ENCODE results near the gene RNF144B. TPM values are rescaled to one million over a fixed set of nuclear protein-coding genes. Genes with fewer than 3 reads are reported as not detected.

Gene RNF144B
- total and polyA plus RNA-seq, 10 of the 15 experiments (the other 5 are each of a cell fraction or from before 2014, with no cell fraction given) = 0.03 to 0.18 (median 0.14) TPM

DNA sequence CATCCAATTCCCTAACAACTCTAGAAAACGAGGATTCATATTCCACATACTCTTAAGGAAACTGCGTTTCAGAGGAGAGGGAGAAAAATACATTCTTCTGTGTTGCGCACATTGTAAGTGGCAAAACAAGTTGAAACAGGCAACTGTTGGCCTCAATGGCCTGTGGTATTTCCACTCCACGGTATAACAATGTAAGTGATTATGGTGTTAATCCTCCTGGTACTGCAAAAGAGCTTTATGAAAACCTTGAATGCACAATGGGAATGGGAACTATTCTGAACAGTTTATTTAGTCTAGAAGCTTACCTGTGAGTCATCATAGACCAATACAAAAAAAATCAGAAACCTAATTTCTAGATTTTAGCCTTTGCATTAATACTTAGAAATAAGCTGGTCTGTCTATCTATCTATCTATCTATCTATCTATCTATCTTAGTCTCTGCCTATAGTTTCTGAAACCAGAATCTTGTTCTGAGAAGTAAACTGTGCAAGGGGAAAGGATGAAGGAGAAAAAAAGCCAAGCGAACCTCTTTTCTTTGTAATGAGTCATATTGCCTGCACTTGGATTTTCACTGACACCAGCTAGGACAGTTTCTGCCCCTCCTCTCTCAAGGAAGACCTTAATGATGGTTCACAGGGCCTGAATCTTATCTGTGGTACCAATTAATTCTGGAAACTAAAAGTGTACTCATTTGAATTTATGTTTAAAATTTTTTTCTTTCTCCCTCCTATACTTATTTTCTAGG is 101.5 kb downstream of the RNF144B start:
- DNase-seq (ENCODE audit: low read depth, low spot score) = no peak
- Histone ChIP-seq H3K27me3 (replicated peaks in 1 of 2; ENCODE audit: control insufficient read depth in 2 of 2, insufficient read depth in 2 of 2, low read length in 1 of 2) (no peaks in the 10 kb centered on the region), H3K9me3 (replicated peaks; ENCODE audit: control insufficient read depth, insufficient read depth, low read length) (no peaks in the 10 kb centered on the region), H3K9ac (ENCODE audit: control insufficient read depth, insufficient read depth, low read length) (no peak overlapping the region), H3K27ac (ENCODE audit: control insufficient read depth, insufficient read depth) (no peak overlapping the region), H3K4me3 (no peak overlapping the region), H3K4me1 (ENCODE audit: control insufficient read depth, insufficient read depth, low read length) (no peaks in the 10 kb centered on the region), H3K79me2 (ENCODE audit: control insufficient read depth, insufficient read depth, low read length) (no peaks in the 10 kb centered on the region), H3K4me2 (ENCODE audit: control insufficient read depth, insufficient read depth) (no peak overlapping the region), H3K36me3 (ENCODE audit: control insufficient read depth in 2 of 2, insufficient read depth in 2 of 2, low read length in 1 of 2) (no peaks in the 10 kb centered on the region), H4K20me1 (ENCODE audit: control insufficient read depth, insufficient read depth) (no peaks in the 10 kb centered on the region), H2AFZ (ENCODE audit: control insufficient read depth, low read depth, low read length) (no peak overlapping the region)
- BruUV-seq (replicated peaks) = no TSS peak
- ChIA-PET CTCF (interaction anchor here (0.7 to 2.0 kb wide), 2 partner anchors 14 to 656 kb away, joined by 3 to 7 read pairs; no protein-coding TSS in a partner anchor), RAD21 (ENCODE audit: unreplicated experiment) (interaction anchor here (2.0 kb wide), 1 partner anchor 13 kb away, joined by 8 read pairs; no protein-coding TSS in a partner anchor), SMC1A (ENCODE audit: uncharacterized antibody, unreplicated experiment) (interaction anchor here (0.6 to 1.2 kb wide), 3 partner anchors 13 to 17 kb away, joined by 3 to 4 read pairs (median 3); no protein-coding TSS in a partner anchor), POLR2A (interaction anchor here (1.2 kb wide), 1 partner anchor 142 kb away, joined by 4 read pairs; no protein-coding TSS in a partner anchor)
- intact Hi-C loops (cut with micrococcal nuclease; ENCODE audit: unreplicated experiment) = loop anchor here (5.0 kb wide), 1 partner anchor 86 kb away; no protein-coding TSS in a partner anchor
- ATAC-seq = no peak
- TF ChIP-seq WRNIP1 (IDR thresholded peaks at IDR 0.05; ENCODE audit: borderline replicate concordance, low read depth, low read length) (no peak), ATF7 (IDR thresholded peaks at IDR 0.05; ENCODE audit: low read depth) (no peak), ZZZ3 (IDR thresholded peaks at IDR 0.05; ENCODE audit: control insufficient read depth, insufficient read length, low read depth) (no peak), KLF5 (IDR thresholded peaks at IDR 0.05; ENCODE audit: partially characterized antibody) (no peak), NR2F1 (conservative IDR thresholded peaks at IDR 0.05) (no peak), NR2C2 (IDR thresholded peaks at IDR 0.05; ENCODE audit: borderline replicate concordance, control insufficient read depth, insufficient read length, low read depth) (no peak), SRF (IDR thresholded peaks at IDR 0.05; ENCODE audit: low read depth in 2 of 2, low read length in 2 of 2) (no peak), TCF12 (IDR thresholded peaks at IDR 0.05; ENCODE audit: low read depth, low read length) (no peak), EZH2 (IDR thresholded peaks at IDR 0.05; ENCODE audit: borderline replicate concordance, control insufficient read depth, low read depth, low read length) (no peak)
- TF ChIP-seq, protein P1, sequence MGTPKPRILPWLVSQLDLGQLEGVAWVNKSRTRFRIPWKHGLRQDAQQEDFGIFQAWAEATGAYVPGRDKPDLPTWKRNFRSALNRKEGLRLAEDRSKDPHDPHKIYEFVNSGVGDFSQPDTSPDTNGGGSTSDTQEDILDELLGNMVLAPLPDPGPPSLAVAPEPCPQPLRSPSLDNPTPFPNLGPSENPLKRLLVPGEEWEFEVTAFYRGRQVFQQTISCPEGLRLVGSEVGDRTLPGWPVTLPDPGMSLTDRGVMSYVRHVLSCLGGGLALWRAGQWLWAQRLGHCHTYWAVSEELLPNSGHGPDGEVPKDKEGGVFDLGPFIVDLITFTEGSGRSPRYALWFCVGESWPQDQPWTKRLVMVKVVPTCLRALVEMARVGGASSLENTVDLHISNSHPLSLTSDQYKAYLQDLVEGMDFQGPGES (IDR thresholded peaks at IDR 0.05) = no peak
- TF ChIP-seq, protein P2, sequence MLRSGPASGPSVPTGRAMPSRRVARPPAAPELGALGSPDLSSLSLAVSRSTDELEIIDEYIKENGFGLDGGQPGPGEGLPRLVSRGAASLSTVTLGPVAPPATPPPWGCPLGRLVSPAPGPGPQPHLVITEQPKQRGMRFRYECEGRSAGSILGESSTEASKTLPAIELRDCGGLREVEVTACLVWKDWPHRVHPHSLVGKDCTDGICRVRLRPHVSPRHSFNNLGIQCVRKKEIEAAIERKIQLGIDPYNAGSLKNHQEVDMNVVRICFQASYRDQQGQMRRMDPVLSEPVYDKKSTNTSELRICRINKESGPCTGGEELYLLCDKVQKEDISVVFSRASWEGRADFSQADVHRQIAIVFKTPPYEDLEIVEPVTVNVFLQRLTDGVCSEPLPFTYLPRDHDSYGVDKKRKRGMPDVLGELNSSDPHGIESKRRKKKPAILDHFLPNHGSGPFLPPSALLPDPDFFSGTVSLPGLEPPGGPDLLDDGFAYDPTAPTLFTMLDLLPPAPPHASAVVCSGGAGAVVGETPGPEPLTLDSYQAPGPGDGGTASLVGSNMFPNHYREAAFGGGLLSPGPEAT (IDR thresholded peaks at IDR 0.05; ENCODE audit: low read depth) = no peak
- TF ChIP-seq, protein P3, sequence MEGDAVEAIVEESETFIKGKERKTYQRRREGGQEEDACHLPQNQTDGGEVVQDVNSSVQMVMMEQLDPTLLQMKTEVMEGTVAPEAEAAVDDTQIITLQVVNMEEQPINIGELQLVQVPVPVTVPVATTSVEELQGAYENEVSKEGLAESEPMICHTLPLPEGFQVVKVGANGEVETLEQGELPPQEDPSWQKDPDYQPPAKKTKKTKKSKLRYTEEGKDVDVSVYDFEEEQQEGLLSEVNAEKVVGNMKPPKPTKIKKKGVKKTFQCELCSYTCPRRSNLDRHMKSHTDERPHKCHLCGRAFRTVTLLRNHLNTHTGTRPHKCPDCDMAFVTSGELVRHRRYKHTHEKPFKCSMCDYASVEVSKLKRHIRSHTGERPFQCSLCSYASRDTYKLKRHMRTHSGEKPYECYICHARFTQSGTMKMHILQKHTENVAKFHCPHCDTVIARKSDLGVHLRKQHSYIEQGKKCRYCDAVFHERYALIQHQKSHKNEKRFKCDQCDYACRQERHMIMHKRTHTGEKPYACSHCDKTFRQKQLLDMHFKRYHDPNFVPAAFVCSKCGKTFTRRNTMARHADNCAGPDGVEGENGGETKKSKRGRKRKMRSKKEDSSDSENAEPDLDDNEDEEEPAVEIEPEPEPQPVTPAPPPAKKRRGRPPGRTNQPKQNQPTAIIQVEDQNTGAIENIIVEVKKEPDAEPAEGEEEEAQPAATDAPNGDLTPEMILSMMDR (IDR thresholded peaks at IDR 0.05 in 2 of 3, conservative IDR thresholded peaks at IDR 0.05 in 1 of 3; ENCODE audit: control insufficient read depth in 2 of 3, extremely low read depth in 1 of 3, insufficient read depth in 1 of 3, low read depth in 3 of 3, low read length in 3 of 3) = no peak
- TF ChIP-seq, protein P4, sequence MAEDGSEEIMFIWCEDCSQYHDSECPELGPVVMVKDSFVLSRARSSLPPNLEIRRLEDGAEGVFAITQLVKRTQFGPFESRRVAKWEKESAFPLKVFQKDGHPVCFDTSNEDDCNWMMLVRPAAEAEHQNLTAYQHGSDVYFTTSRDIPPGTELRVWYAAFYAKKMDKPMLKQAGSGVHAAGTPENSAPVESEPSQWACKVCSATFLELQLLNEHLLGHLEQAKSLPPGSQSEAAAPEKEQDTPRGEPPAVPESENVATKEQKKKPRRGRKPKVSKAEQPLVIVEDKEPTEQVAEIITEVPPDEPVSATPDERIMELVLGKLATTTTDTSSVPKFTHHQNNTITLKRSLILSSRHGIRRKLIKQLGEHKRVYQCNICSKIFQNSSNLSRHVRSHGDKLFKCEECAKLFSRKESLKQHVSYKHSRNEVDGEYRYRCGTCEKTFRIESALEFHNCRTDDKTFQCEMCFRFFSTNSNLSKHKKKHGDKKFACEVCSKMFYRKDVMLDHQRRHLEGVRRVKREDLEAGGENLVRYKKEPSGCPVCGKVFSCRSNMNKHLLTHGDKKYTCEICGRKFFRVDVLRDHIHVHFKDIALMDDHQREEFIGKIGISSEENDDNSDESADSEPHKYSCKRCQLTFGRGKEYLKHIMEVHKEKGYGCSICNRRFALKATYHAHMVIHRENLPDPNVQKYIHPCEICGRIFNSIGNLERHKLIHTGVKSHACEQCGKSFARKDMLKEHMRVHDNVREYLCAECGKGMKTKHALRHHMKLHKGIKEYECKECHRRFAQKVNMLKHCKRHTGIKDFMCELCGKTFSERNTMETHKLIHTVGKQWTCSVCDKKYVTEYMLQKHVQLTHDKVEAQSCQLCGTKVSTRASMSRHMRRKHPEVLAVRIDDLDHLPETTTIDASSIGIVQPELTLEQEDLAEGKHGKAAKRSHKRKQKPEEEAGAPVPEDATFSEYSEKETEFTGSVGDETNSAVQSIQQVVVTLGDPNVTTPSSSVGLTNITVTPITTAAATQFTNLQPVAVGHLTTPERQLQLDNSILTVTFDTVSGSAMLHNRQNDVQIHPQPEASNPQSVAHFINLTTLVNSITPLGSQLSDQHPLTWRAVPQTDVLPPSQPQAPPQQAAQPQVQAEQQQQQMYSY (CRISPR knock-in tag; IDR thresholded peaks at IDR 0.05) = no peak
- 32% methylated on average over 5 of the region's 5 CpGs for WGBS (ENCODE audit: insufficient coverage, insufficient replicate concordance, low lambda C conversion rate, missing lambda C conversion rate)
- FAIRE-seq = no peak
- in situ Hi-C loops (cut with MboI) = no loop called here
